Keratinocyte (primary cell): Measurements from ENCODE around the gene RANBP10.

Experiments
- EZH2 ChIP-seq: IDR thresholded peaks from one replicate; pipeline ENCODE4 v1.6.1; 2012; ENCODE audit warnings: inconsistent platforms, mild to moderate bottlenecking, low read length, moderate library complexity
- TF ChIP-seq, protein P1 (sequence below), 3 experiments: IDR thresholded peaks in 1 of 3; conservative IDR thresholded peaks in 1 of 3; optimal IDR thresholded peaks in 1 of 3; 2 replicates in 2 of 3; 3 replicates in 1 of 3; pipeline versions ENCODE3 to v1.5.1; 2011; ENCODE audit warnings: low read length in 3 of 3, mild to moderate bottlenecking in 3 of 3, moderate library complexity in 2 of 3, control low read depth in 1 of 3, inconsistent platforms in 1 of 3; ENCODE audit not compliant: insufficient read depth in 2 of 3; ENCODE audit errors: extremely low read depth in 1 of 3

- TF ChIP-seq, protein P1, sequence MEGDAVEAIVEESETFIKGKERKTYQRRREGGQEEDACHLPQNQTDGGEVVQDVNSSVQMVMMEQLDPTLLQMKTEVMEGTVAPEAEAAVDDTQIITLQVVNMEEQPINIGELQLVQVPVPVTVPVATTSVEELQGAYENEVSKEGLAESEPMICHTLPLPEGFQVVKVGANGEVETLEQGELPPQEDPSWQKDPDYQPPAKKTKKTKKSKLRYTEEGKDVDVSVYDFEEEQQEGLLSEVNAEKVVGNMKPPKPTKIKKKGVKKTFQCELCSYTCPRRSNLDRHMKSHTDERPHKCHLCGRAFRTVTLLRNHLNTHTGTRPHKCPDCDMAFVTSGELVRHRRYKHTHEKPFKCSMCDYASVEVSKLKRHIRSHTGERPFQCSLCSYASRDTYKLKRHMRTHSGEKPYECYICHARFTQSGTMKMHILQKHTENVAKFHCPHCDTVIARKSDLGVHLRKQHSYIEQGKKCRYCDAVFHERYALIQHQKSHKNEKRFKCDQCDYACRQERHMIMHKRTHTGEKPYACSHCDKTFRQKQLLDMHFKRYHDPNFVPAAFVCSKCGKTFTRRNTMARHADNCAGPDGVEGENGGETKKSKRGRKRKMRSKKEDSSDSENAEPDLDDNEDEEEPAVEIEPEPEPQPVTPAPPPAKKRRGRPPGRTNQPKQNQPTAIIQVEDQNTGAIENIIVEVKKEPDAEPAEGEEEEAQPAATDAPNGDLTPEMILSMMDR (optimal IDR thresholded peaks at IDR 0.05 in 1 of 3, IDR thresholded peaks at IDR 0.05 in 1 of 3, conservative IDR thresholded peaks at IDR 0.05 in 1 of 3; ENCODE audit: extremely low read depth in 1 of 3, insufficient read depth in 2 of 3, low read length in 3 of 3) = no peak
- TF ChIP-seq EZH2 = no peak
Measured at GRCh38 chr16:67704110-67704509, 102.2 kb downstream of the RANBP10 start.
